HepG2 (cell line): ENCODE measurements around the gene CPA2. TPM values are rescaled to one million over a fixed set of nuclear protein-coding genes. Genes with fewer than 3 reads are reported as not detected.
A peak's percentile ranks its signal among the peaks of the same experiment; 100 is the strongest.

Source experiments
- ATAC-seq: fragments of 200-7000 bp; cut with Tn5 transposase; 3 replicates; pipeline ENCODE4 v1.9.1; 2020; ENCODE audit warnings: mild to moderate bottlenecking, moderate library complexity
- BruUV-seq: library from RNA; stranded (reverse); fragments of 400-500 nt; replicated peaks from 2 replicates; lab custom pipeline; 2021; lab: Mats Ljungman, UMichigan
- CTCF ChIA-PET: fragments of 300-600 bp; formaldehyde crosslinking; extraction: SDS; loops from one replicate; lab custom pipeline; 2021; ENCODE audit warnings: low total read pairs, inconsistent platforms, low intra/inter-chr PET ratio; lab: Yijun Ruan, JAX
- POLR2A ChIA-PET: fragments of 350-600 bp; sonication (Branson Sonifier 250); formaldehyde crosslinking; loops from one replicate; lab custom pipeline; 2020; ENCODE audit warnings: antibody characterized with exemption, inconsistent platforms; lab: Yijun Ruan, JAX
- DNase-seq: peaks from one replicate; pipeline ENCODE4 v3.0.0-alpha.2; 2015; ENCODE audit warnings: low spot score
- FAIRE-seq: peaks from 3 replicates; lab custom pipeline; 2011; peaks lifted over from hg19 to GRCh38; lab: Jason Lieb, UNC
- H2AFZ ChIP-seq: one replicate; pipeline ENCODE4 v1.6.1; 2011; ENCODE audit warnings: low read length, inconsistent platforms
- H3K27ac ChIP-seq: fragments of 300-600 bp; 3 replicates; pipeline ENCODE4 v1.8.0; 2011; ENCODE audit warnings: mixed run types, mild to moderate bottlenecking, mixed read lengths, low read length, inconsistent platforms; ENCODE audit not compliant: insufficient read depth; ENCODE audit errors: extremely low read length
- H3K27me3 ChIP-seq, 2 experiments: fragments of 200-600 bp in 1 of 2; 2 replicates in 1 of 2; 3 replicates in 1 of 2; pipeline versions ENCODE4 v1.6.0 to v1.8.0; 2011; ENCODE audit warnings: low read length in 2 of 2, mild to moderate bottlenecking in 2 of 2, moderate library complexity in 2 of 2, inconsistent platforms in 1 of 2; ENCODE audit not compliant: insufficient read depth in 2 of 2, control insufficient read depth in 1 of 2
- H3K36me3 ChIP-seq, 2 experiments: fragments of 200-600 bp in 1 of 2; replicated peaks in 1 of 2; 2 replicates in 1 of 2; 3 replicates in 1 of 2; pipeline versions ENCODE4 v1.5.1 to v1.8.0; 2011; ENCODE audit warnings: low read length in 2 of 2, inconsistent platforms in 1 of 2; ENCODE audit not compliant: insufficient read depth in 2 of 2, control insufficient read depth in 1 of 2
- H3K4me1 ChIP-seq: 2 replicates; pipeline ENCODE4 v1.5.1; 2012; ENCODE audit warnings: low read length, inconsistent platforms; ENCODE audit not compliant: insufficient read depth
- H3K4me2 ChIP-seq: 2 replicates; pipeline ENCODE4 v1.6.0; 2011; ENCODE audit warnings: low read depth, low read length, inconsistent platforms
- H3K4me3 ChIP-seq, 3 experiments: fragments of 200-600 bp in 1 of 3; sonication (generic), shearing (Covaris generic) in 1 of 3; replicated peaks in 1 of 3; 2 replicates each; pipeline ENCODE4 v1.5.1; 2011 to 2016; ENCODE audit warnings: low read length in 3 of 3, inconsistent platforms in 2 of 3, low read depth in 2 of 3, mild to moderate bottlenecking in 2 of 3, control low read depth in 1 of 3, mixed read lengths in 1 of 3; ENCODE audit not compliant: insufficient read depth in 1 of 3
- H3K79me2 ChIP-seq: one replicate; pipeline ENCODE4 v1.6.1; 2011; ENCODE audit warnings: low read length, inconsistent platforms; ENCODE audit not compliant: insufficient read depth
- H3K9ac ChIP-seq: 2 replicates; pipeline ENCODE4 v1.6.0; 2011; ENCODE audit warnings: mild to moderate bottlenecking, low read depth, low read length, inconsistent platforms; ENCODE audit not compliant: insufficient read depth
- H3K9me3 ChIP-seq: 2 replicates; pipeline ENCODE4 v1.5.1; 2012; ENCODE audit warnings: mild to moderate bottlenecking, low read length
- H4K20me1 ChIP-seq: 2 replicates; pipeline ENCODE4 v1.6.0; 2011; ENCODE audit warnings: inconsistent platforms, mild to moderate bottlenecking, low read length, moderate library complexity; ENCODE audit not compliant: insufficient read depth
- ARID3A ChIP-seq: IDR thresholded peaks from 2 replicates; pipeline ENCODE4 v1.6.1; 2012; ENCODE audit warnings: low read depth, low read length, improper control_type of control experiment
- ATF2 ChIP-seq: sonication (generic); formaldehyde crosslinking; IDR thresholded peaks from 2 replicates; pipeline ENCODE4 v1.4.0; 2020; ENCODE audit warnings: missing genetic modification reagents
- ATRX ChIP-seq: sonication (generic); formaldehyde crosslinking; IDR thresholded peaks from 2 replicates; pipeline ENCODE4 v1.4.0; 2020; ENCODE audit warnings: missing genetic modification reagents, borderline replicate concordance
- BCL6 ChIP-seq: IDR thresholded peaks from 2 replicates; pipeline ENCODE4 v1.6.1; 2016; ENCODE audit warnings: missing genetic modification reagents, missing compliant biosample characterization
- CHD4 ChIP-seq: fragments of 200-600 bp; sonication (generic); IDR thresholded peaks from 2 replicates; pipeline ENCODE4 v1.7.0; 2017; ENCODE audit warnings: mild to moderate bottlenecking, low read length, borderline replicate concordance
- HCFC1 ChIP-seq: fragments of 150-350 bp; IDR thresholded peaks from 2 replicates; pipeline ENCODE4 v1.6.1; 2014; ENCODE audit warnings: low read depth, low read length
- PCBP1 ChIP-seq: fragments of 200-400 bp; formaldehyde crosslinking; IDR thresholded peaks from 2 replicates; pipeline ENCODE4 v1.6.1; 2017; ENCODE audit warnings: mild to moderate bottlenecking, low read depth, low read length, borderline replicate concordance
- TRAFD1 ChIP-seq: sonication (generic); formaldehyde crosslinking; IDR thresholded peaks from 2 replicates; pipeline ENCODE4 v1.5.1; 2020; ENCODE audit warnings: missing genetic modification reagents, mild to moderate bottlenecking, borderline replicate concordance
- ZFP1 ChIP-seq: IDR thresholded peaks from 2 replicates; pipeline ENCODE4 v1.6.1; 2016
- ZNF260 ChIP-seq: sonication (generic); formaldehyde crosslinking; IDR thresholded peaks from 2 replicates; pipeline ENCODE4 v1.4.0; 2020; ENCODE audit warnings: missing genetic modification reagents, low read depth, mild to moderate bottlenecking, borderline replicate concordance
- ZNF33A ChIP-seq: sonication (generic); formaldehyde crosslinking; IDR thresholded peaks from 2 replicates; pipeline ENCODE4 v1.5.1; 2020; ENCODE audit warnings: missing genetic modification reagents, mild to moderate bottlenecking, moderate library complexity, borderline replicate concordance
- ZNF563 ChIP-seq: sonication (generic); formaldehyde crosslinking; IDR thresholded peaks from 2 replicates; pipeline ENCODE4 v1.8.0; 2022; ENCODE audit warnings: mild to moderate bottlenecking, moderate library complexity, missing genetic modification reagents
- ZSCAN31 ChIP-seq: sonication (generic); formaldehyde crosslinking; IDR thresholded peaks from 2 replicates; pipeline ENCODE4 v1.5.0; 2020; ENCODE audit warnings: low read depth, mild to moderate bottlenecking, missing genetic modification reagents
- WGBS: methylation state at CpG from one replicate; pipeline ENCODE4 v1.1.6; 2017; ENCODE audit warnings: low lambda C conversion rate; 5-methylcytosine and 5-hydroxymethylcytosine counted together
- in situ Hi-C: cut with HindIII; loops from 2 replicates; pipeline ENCODE4 v1.10.0; 2017; ENCODE audit warnings: low pct_unique_long_range_greater_than_20kb; ENCODE audit not compliant: extremely low pct_ligation_motif_present
- intact Hi-C: fragments of 100-400 bp; cut with micrococcal nuclease; formaldehyde crosslinking; loops from one replicate; pipeline ENCODE4 v1.10.0; 2022; ENCODE audit not compliant: unreplicated experiment
- polyA plus RNA-seq, 8 experiments: library from polyadenylated mRNA; depleted of rRNA in 3 of 8; stranded (reverse) in 7 of 8; unstranded in 1 of 8; fragments of >200 nt; fragmentation: Illumina TruSeq in 4 of 8; extraction: Trizol in 4 of 8; gene quantifications; 2 replicates each; pipeline versions ENCODE4 v1.2.1 to v1.2.3, GENCODE V29; 2011 to 2016; ENCODE audit warnings: low read depth in 4 of 8, missing spikeins in 1 of 8, mixed read lengths in 1 of 8; ENCODE audit not compliant: insufficient read depth in 1 of 8
- total RNA-seq, 5 experiments: library from RNA; depleted of rRNA; stranded (reverse); fragments of >200 nt; fragmentation: Illumina TruSeq; extraction: Trizol; gene quantifications; 2 replicates each; pipeline ENCODE4 v1.2.3, GENCODE V29; 2016; ENCODE audit warnings: low read depth in 1 of 5

The CPA2 gene
- total and polyA plus RNA-seq, 2 of the 13 experiments (the other 11 are each of a cell fraction or from before 2014, with no cell fraction given), result not detected

- H3K4me3 ChIP-seq, result no peak overlapping the region
- FAIRE-seq, result no peak
Measured at GRCh38 chr7:130273081-130273932, 6.6 kb downstream of the CPA2 start.

GRCh38 chr7:130273933-130274255 lies 7.2 kb downstream of the CPA2 start:
- CTCF ChIA-PET, result no interaction called here
- Histone ChIP-seq H4K20me1 (no peaks in the 10 kb centered on the region), H3K27ac (no peak overlapping the region)
- TF ChIP-seq ATRX (no peak), ZSCAN31 (CRISPR knock-in tag) (no peak), HCFC1 (no peak), ARID3A (no peak), ZFP1 (CRISPR knock-in tag) (no peak), ZNF33A (CRISPR knock-in tag) (no peak), TRAFD1 (CRISPR knock-in tag) (no peak), ZNF260 (CRISPR knock-in tag) (no peak)

More at GRCh38 chr7:130273081-130273932, 6.6 kb downstream of the CPA2 start:
- DNase-seq (no peak), ATAC-seq (no peak)
- ChIA-PET CTCF (no interaction called here), POLR2A (no interaction called here)
- peaks cover 0 to 16% of the 10 kb centered on the region in 2 experiments; a peak in 1 of 5 replicates for H3K27me3 ChIP-seq
- WGBS, result 57% methylated on average over 25 of the region's 25 CpGs
- no peaks in the 10 kb centered on the region for H3K36me3 ChIP-seq
- H3K27ac ChIP-seq, result no peak overlapping the region
- TF ChIP-seq CHD4 (no peak), ZNF563 (CRISPR knock-in tag) (no peak), BCL6 (CRISPR knock-in tag) (peak; percentile 49; the same call in 1 of the 2 replicates), PCBP1 (no peak), ATF2 (no peak)
- in situ Hi-C loops (no loop called here), intact Hi-C loops (loop anchor here (10.0 kb wide), 1 partner anchor 211 kb away; no protein-coding TSS in a partner anchor)
- no peak overlapping the region for H3K9ac ChIP-seq
- no peaks in the 10 kb centered on the region for H3K4me1 ChIP-seq
- H2AFZ ChIP-seq, result no peak overlapping the region
- no peaks in the 10 kb centered on the region for H3K9me3 ChIP-seq
- no peaks in the 10 kb centered on the region for H4K20me1 ChIP-seq
- no TSS peak for BruUV-seq
- no peaks in the 10 kb centered on the region for H3K79me2 ChIP-seq
- no peak overlapping the region for H3K4me2 ChIP-seq

More at GRCh38 chr7:130273933-130274255, 7.2 kb downstream of the CPA2 start:
- Histone ChIP-seq H3K4me2 (no peak overlapping the region), H3K27me3 (peaks cover 0 to 16% of the 10 kb centered on the region in 2 experiments; a peak in 1 of 5 replicates), H3K9ac (no peak overlapping the region), H3K4me3 (no peak overlapping the region), H3K36me3 (no peaks in the 10 kb centered on the region), H3K4me1 (no peaks in the 10 kb centered on the region), H3K79me2 (no peaks in the 10 kb centered on the region), H3K9me3 (no peaks in the 10 kb centered on the region), H2AFZ (no peak overlapping the region)
- 72% methylated on average over 11 of the region's 11 CpGs for WGBS
- in situ Hi-C loops, result no loop called here
- intact Hi-C loops, result loop anchor here (10.0 kb wide), 1 partner anchor 211 kb away; no protein-coding TSS in a partner anchor
- POLR2A ChIA-PET, result no interaction called here
- no TSS peak for BruUV-seq
- FAIRE-seq (no peak), ATAC-seq (no peak), DNase-seq (no peak)
